Stimulated activated CD8-positive, alpha-beta memory T cell treated with anti-CD3 and anti-CD28 coated beads, Interleukin-4, amount 100 ng/mL, for 1 hour (primary cell): ENCODE data around the gene SPECC1.
"Not testable (repeated sequence)": the region's sequence is repeated elsewhere in the genome, so short reads cannot be mapped to it uniquely, and the experiment has no call there.

Experiments
- DNase-seq, 2 donors: peaks; one replicate each; pipeline ENCODE4 v3.0.0-alpha.2; 2020; ENCODE audit warnings: low read depth in 2 of 2, low spot score in 1 of 2

Gene SPECC1

GRCh38 chr17:20125724-20126123 is 116.6 kb downstream of the SPECC1 start:
- DNase-seq = no peak

GRCh38 chr17:20127360-20128035 is 118.3 kb downstream of the SPECC1 start:
- DNase-seq = no peak

- DNase-seq = no peak
Measured at GRCh38 chr17:20128036-20128667, 119.0 kb downstream of the SPECC1 start.

- no peak for DNase-seq
Measured at GRCh38 chr17:20133517-20133916, 124.4 kb downstream of the SPECC1 start.

GRCh38 chr17:20141198-20141972 is 132.2 kb downstream of the SPECC1 start:
- no peak for DNase-seq

- no peak for DNase-seq
Measured at GRCh38 chr17:20142268-20142667, 133.1 kb downstream of the SPECC1 start.

- no peak for DNase-seq
Measured at GRCh38 chr17:20143740-20144139, 134.6 kb downstream of the SPECC1 start.

GRCh38 chr17:20145567-20145966 is 136.4 kb downstream of the SPECC1 start:
- DNase-seq = no peak

- no peak for DNase-seq
Measured at GRCh38 chr17:20149251-20149650, 140.1 kb downstream of the SPECC1 start.

GRCh38 chr17:20151174-20151573 is 142.0 kb downstream of the SPECC1 start:
- DNase-seq = no peak

- DNase-seq = no peak
Measured at GRCh38 chr17:20153231-20153630, 144.1 kb downstream of the SPECC1 start.

- no peak for DNase-seq
Measured at GRCh38 chr17:20154286-20155000, 145.3 kb downstream of the SPECC1 start.

- peak; percentile 86 to 92 for DNase-seq
Measured at GRCh38 chr17:20155258-20156195, 146.4 kb downstream of the SPECC1 start.

- no peak for DNase-seq
Measured at GRCh38 chr17:20156196-20157000, 147.2 kb downstream of the SPECC1 start.

- DNase-seq = no peak
Measured at GRCh38 chr17:20157001-20157310, 147.8 kb downstream of the SPECC1 start.

GRCh38 chr17:20158580-20158979 is 149.4 kb downstream of the SPECC1 start:
- no peak for DNase-seq

GRCh38 chr17:20159406-20160069 is 150.4 kb downstream of the SPECC1 start:
- no peak for DNase-seq

- not testable (repeated sequence) for DNase-seq
Measured at GRCh38 chr17:20165516-20165915, 156.4 kb downstream of the SPECC1 start.

GRCh38 chr17:20170085-20170484 is 160.9 kb downstream of the SPECC1 start:
- no peak for DNase-seq
